ENCODE data around the gene ANKS4B. TPM values are rescaled to one million over a fixed set of nuclear protein-coding genes. Genes with fewer than 3 reads are reported as not detected.

ANKS4B gene
- total and polyA plus RNA-seq, 2 donors from 2014 or later = 1.4 to 9.7 TPM

GRCh38 chr16:21197112-21197511 is 36.4 kb upstream of the ANKS4B start:
- Histone ChIP-seq H3K36me3 (ENCODE audit: control insufficient read depth in 2 of 3, insufficient read depth in 3 of 3, low read length in 3 of 3) (no peaks in the 10 kb centered on the region), H3K4me3 (ENCODE audit: low read length in 3 of 3) (no peak overlapping the region), H3K27me3 (ENCODE audit: control insufficient read depth, insufficient read depth, low read length) (no peaks in the 10 kb centered on the region), H3K9me3 (ENCODE audit: control insufficient read depth in 2 of 3, insufficient read depth in 1 of 3, low read length in 3 of 3) (no peaks in the 10 kb centered on the region), H3K27ac (ENCODE audit: low read depth in 2 of 2, low read length in 2 of 2) (no peak overlapping the region), H3K9ac (ENCODE audit: low read length in 3 of 3) (no peak overlapping the region), H3K4me1 (ENCODE audit: control insufficient read depth in 2 of 3, insufficient read depth in 2 of 3, low read depth in 1 of 3, low read length in 3 of 3) (no peaks in the 10 kb centered on the region)
- TF ChIP-seq CTCF (IDR thresholded peaks at IDR 0.05; ENCODE audit: borderline replicate concordance, extremely low read depth, insufficient read depth) = no peak
- intact Hi-C loops (cut with DNase I) = no loop called here
- DNase-seq (no peak), FAIRE-seq (no peak)

- no peaks in the 10 kb centered on the region for H3K4me1 ChIP-seq (ENCODE audit: control insufficient read depth in 2 of 3, insufficient read depth in 2 of 3, low read depth in 1 of 3, low read length in 3 of 3)
Measured at GRCh38 chr16:21197621-21198020, 35.9 kb upstream of the ANKS4B start.

GRCh38 chr16:21199607-21200218 is 33.8 kb upstream of the ANKS4B start:
- Histone ChIP-seq H3K4me3 (ENCODE audit: low read length in 3 of 3) (no peak overlapping the region), H3K9ac (ENCODE audit: low read length in 3 of 3) (no peak overlapping the region), H3K27ac (ENCODE audit: low read depth in 2 of 2, low read length in 2 of 2) (no peak overlapping the region), H3K36me3 (ENCODE audit: control insufficient read depth in 2 of 3, insufficient read depth in 3 of 3, low read length in 3 of 3) (no peaks in the 10 kb centered on the region), H3K27me3 (ENCODE audit: control insufficient read depth, insufficient read depth, low read length) (no peaks in the 10 kb centered on the region), H3K4me1 (ENCODE audit: control insufficient read depth in 2 of 3, insufficient read depth in 2 of 3, low read depth in 1 of 3, low read length in 3 of 3) (no peaks in the 10 kb centered on the region), H3K9me3 (ENCODE audit: control insufficient read depth in 2 of 3, insufficient read depth in 1 of 3, low read length in 3 of 3) (no peaks in the 10 kb centered on the region)
- intact Hi-C loops (cut with DNase I) = no loop called here
- no peak for TF ChIP-seq CTCF (IDR thresholded peaks at IDR 0.05; ENCODE audit: borderline replicate concordance, extremely low read depth, insufficient read depth)
- FAIRE-seq = no peak
- no peak for DNase-seq

More at GRCh38 chr16:21197621-21198020, 35.9 kb upstream of the ANKS4B start:
- intact Hi-C loops (cut with DNase I) = no loop called here
- no peak overlapping the region for H3K9ac ChIP-seq (ENCODE audit: low read length in 3 of 3)
- FAIRE-seq (no peak), DNase-seq (no peak)
- no peak overlapping the region for H3K4me3 ChIP-seq (ENCODE audit: low read length in 3 of 3)
- H3K36me3 ChIP-seq (ENCODE audit: control insufficient read depth in 2 of 3, insufficient read depth in 3 of 3, low read length in 3 of 3) = no peaks in the 10 kb centered on the region
- H3K9me3 ChIP-seq (ENCODE audit: control insufficient read depth in 2 of 3, insufficient read depth in 1 of 3, low read length in 3 of 3) = no peaks in the 10 kb centered on the region
- H3K27ac ChIP-seq (ENCODE audit: low read depth in 2 of 2, low read length in 2 of 2) = no peak overlapping the region
- TF ChIP-seq CTCF (IDR thresholded peaks at IDR 0.05; ENCODE audit: borderline replicate concordance, extremely low read depth, insufficient read depth) = no peak
- no peaks in the 10 kb centered on the region for H3K27me3 ChIP-seq (ENCODE audit: control insufficient read depth, insufficient read depth, low read length)
